ENCODE results near the gene MALAT1.
A peak's percentile ranks its signal among the peaks of the same experiment; 100 is the strongest.

Gene MALAT1

GRCh38 chr11:65479184-65480145 lies 19.4 kb upstream of the MALAT1 start:
- no peak for DNase-seq

- DNase-seq = no peak
These were observed 16.5 kb upstream of the MALAT1 start for GRCh38 chr11:65482306-65482850.

- no peak for DNase-seq
These were observed 13.0 kb upstream of the MALAT1 start for GRCh38 chr11:65485920-65486219.

- no peak for DNase-seq
These were observed 12.0 kb upstream of the MALAT1 start for GRCh38 chr11:65486570-65487466.

- no peak for DNase-seq
These were observed 11.2 kb upstream of the MALAT1 start for GRCh38 chr11:65487467-65488272.

GRCh38 chr11:65488273-65489034 lies 10.4 kb upstream of the MALAT1 start:
- no peak for DNase-seq

GRCh38 chr11:65489035-65489705 lies 9.7 kb upstream of the MALAT1 start:
- no peak for DNase-seq

GRCh38 chr11:65489706-65490320 lies 9.0 kb upstream of the MALAT1 start:
- DNase-seq = no peak

GRCh38 chr11:65491163-65491465 lies 7.7 kb upstream of the MALAT1 start:
- no peak for DNase-seq

- no peak for DNase-seq
These were observed 7.0 kb upstream of the MALAT1 start for GRCh38 chr11:65491614-65492386.

GRCh38 chr11:65492387-65492636 lies 6.5 kb upstream of the MALAT1 start:
- no peak for DNase-seq

- no peak for DNase-seq
These were observed 6.0 kb upstream of the MALAT1 start for GRCh38 chr11:65492637-65493366.

- DNase-seq = no peak
These were observed 5.3 kb upstream of the MALAT1 start for GRCh38 chr11:65493367-65494176.

- no peak for DNase-seq
These were observed 2.3 kb upstream of the MALAT1 start for GRCh38 chr11:65496304-65497140.

GRCh38 chr11:65497141-65498041 lies 1.5 kb upstream of the MALAT1 start:
- peak; percentile 95 for DNase-seq

GRCh38 chr11:65498042-65498726 lies 661 bp upstream of the MALAT1 start:
- peak; percentile 37 for DNase-seq
